HG03095 (cell line): ENCODE data around the gene CARD14.
A peak's percentile ranks its signal among the peaks of the same experiment; 100 is the strongest.

Source experiments
- ATAC-seq: cut with Tn5 transposase; IDR thresholded peaks from one replicate; pipeline ENCODE4 v1.9.1; 2021; ENCODE audit warnings: moderate library complexity; ENCODE audit not compliant: unreplicated experiment

CARD14 gene

GRCh38 chr17:80169784-80170500 lies at the start of gene CARD14:
Gene CARD14, plus strand, starts transcription at chr17:80170030. Its CDS starts 11,409 bp downstream, at chr17:80181439.
- no peak for ATAC-seq

- no peak for ATAC-seq
Observed at GRCh38 chr17:80122026-80122575, 47.7 kb upstream of the CARD14 start.

- no peak for ATAC-seq
Observed at GRCh38 chr17:80122926-80123505, 46.8 kb upstream of the CARD14 start.

GRCh38 chr17:80123791-80124190 lies 46.0 kb upstream of the CARD14 start:
- no peak for ATAC-seq

- no peak for ATAC-seq
Observed at GRCh38 chr17:80124351-80124981, 45.4 kb upstream of the CARD14 start.

DNA sequence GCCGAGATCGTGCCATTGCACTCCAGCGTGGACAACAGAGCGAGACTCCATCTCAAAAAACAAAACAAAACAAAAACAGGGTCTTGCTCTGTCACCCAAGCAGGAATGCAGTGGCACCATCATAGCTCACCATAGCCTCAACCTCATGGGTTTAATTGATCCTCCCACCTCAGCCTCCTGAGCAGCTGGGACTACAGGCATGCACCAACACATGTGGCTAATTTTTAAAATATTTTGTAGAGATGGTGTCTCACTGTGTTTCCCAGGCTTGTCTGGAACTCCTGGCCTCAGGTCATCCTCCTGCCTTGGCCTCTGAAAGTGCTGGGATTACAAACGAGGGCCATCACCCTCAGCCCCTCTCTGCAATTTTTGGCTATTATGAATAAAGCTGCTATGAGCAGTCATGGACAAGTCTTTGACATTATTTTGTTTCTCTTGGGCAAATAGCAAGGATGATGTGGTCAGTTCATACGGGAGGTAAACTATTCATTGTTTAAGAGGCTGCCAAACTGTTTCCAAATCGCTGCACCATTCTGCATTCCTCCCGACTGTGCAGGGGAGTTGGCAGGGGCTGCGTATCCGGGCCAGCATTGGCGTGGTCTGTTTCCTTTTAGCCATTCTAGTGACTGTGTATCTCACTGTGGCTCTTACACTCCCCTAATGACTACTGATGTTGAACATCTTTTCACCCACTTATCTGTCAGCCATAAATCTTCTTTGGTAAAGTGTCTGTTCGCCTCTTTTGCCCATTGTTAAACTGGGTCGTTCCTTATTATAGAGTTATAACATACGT lies 44.0 kb upstream of the CARD14 start:
- no peak for ATAC-seq

GRCh38 chr17:80126449-80126715 lies 43.4 kb upstream of the CARD14 start:
- ATAC-seq: no peak

GRCh38 chr17:80129006-80129565 lies 40.7 kb upstream of the CARD14 start:
- ATAC-seq: no peak

- no peak for ATAC-seq
Observed at GRCh38 chr17:80130992-80131391, 38.8 kb upstream of the CARD14 start.

- no peak for ATAC-seq
Observed at GRCh38 chr17:80132906-80133625, 36.8 kb upstream of the CARD14 start.

- no peak for ATAC-seq
Observed at GRCh38 chr17:80133626-80133970, 36.2 kb upstream of the CARD14 start.

GRCh38 chr17:80137131-80137530 lies 32.7 kb upstream of the CARD14 start:
- ATAC-seq: no peak

DNA sequence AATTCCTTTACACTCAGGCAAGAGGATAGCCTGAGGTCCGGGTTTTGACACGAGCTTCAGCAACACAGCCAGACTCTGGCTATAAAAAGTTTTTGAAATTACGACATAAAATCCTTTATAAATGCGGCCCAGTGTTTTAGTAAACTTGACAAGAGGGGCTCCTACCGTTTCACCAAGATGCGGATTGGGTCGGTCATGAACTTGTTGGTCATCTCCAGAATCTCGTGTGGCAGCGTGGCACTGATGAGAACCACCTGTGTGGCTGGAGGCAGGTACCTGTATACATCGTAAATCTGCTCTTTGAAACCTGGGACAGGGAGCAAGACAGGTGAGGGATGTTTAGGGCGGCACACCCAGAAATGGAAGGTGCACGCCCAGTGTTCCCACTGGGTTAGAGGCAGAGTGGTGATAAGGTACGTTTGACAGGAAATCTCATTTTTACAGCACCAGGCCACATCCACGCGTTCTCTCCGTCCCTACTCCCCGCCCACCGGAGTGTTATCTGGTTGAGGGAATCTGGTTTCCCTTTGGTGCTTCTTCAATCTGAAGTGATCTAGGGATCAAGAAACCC lies 30.9 kb upstream of the CARD14 start:
- ATAC-seq: no peak

DNA sequence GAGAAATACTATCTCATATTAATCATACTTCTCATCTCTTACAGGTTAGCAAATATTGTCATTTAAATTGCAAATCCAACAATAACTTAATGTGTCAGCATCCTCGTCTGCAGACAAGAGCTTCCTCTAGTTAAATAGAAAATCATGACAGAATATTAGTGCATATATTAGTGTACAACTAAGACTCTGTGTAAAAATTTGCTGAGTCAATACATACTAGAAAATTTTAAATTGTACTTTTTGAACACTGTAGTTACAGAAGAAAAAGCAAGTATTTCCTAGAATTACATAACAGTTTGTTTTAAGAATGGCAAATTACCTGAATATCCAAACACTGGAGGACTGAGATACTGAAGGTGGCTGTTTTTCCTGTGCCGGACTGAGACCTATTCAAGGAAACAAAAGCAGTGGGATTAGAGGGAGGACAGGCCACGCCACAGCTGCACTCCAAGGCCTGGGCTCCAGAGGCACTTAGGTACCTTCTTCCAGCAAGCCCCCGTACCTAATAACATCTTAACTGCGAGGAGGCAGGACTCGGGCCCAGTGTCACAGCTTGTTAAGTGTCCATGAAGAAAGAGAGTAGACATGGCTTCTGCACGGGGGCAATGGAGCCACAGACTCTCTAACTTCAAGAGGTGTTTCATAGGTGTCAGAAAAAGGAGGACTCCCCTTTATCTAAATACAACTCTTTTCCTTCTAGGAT lies 28.2 kb upstream of the CARD14 start:
- no peak for ATAC-seq

GRCh38 chr17:80142929-80143328 lies 26.9 kb upstream of the CARD14 start:
- no peak for ATAC-seq

- ATAC-seq: no peak
Observed at GRCh38 chr17:80145076-80146075, 24.5 kb upstream of the CARD14 start.

DNA sequence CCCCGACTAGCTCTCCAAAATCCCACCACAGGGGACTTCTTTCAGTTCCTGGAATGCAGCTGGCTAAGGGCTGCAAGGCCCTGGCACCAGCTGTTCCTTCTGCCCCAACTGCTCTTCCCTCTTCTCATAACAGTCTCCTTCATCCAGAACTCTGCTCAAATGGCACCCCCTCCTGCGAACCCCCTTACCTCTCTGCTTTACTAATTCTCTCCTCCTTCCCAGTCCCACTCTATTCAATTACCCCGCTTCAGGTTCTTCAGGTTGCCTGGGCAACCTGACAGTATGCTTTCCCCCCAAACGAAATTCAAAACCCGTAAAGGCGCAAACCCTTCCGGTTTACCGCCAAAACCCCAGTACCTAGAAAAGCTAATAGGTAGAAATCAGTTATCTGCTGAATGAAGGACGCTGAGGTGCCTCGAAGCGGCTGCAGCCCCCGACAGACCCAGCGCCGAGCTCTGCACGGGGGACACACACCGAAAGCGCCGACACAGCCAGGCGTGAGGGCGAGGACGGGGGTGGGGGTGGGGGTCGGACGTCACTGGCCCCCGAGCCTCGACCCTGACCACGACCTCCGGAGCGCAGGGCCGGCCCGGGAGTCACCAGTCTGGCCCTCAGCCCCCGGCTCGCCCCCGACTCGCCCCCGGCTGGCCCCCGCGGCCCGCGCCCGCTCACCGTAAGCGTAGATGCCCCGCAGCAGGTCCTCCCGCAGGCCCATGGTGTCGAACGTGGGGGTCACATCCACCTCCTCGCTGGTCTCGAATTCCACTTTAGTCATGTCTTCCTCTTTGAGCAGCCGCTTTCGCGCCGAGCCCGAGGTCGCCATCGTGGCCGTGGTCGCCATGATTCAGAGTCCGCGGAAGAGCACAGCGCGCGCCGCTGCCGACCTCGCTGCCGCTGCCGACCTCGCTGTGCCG lies 23.5 kb upstream of the CARD14 start:
- peak; percentile 4 for ATAC-seq
